ENCODE results near the gene PLCB3.
"Not testable (repeated sequence)": the region's sequence is repeated elsewhere in the genome, so short reads cannot be mapped to it uniquely, and the experiment has no call there.

PLCB3 gene

DNA sequence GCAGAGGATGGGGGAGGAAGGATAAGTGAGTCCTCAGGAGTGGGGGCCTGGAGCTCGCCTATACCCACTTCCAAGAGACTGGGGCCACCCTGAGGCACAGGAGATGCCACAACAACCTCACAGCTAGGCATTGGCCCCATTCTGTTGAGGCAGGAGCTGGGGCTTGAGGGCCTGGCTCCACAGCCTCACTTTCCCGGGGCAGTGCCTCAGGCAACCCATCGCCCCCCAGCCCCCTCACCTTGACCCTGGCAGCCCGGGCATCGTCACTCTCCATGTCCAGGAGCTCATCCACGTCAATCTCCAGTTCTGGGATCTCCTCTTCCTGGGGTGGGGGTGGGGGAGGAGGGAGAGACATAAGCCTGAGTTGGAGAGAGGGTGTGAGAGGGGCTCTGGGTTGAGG lies 6.4 kb upstream of the PLCB3 start:
- no peaks in the 10 kb centered on the region for H3K9me3 Mint-ChIP-seq
- peak overlapping the region; percentile 93 for H3K27ac Mint-ChIP-seq (ENCODE audit: low read depth)
- peaks cover 28% of the 10 kb centered on the region for H3K36me3 Mint-ChIP-seq (ENCODE audit: insufficient read depth)
- ATAC-seq (replicated peaks; ENCODE audit: extremely low read depth, poor library complexity, severe bottlenecking) (no peak), DNase-seq (ENCODE audit: low spot score in 2 of 2) (no peak)
- H3K27me3 Mint-ChIP-seq = no peaks in the 10 kb centered on the region
- H3K4me3 Mint-ChIP-seq = peak overlapping the region; percentile 83
- peaks cover 56% of the 10 kb centered on the region for H3K4me1 Mint-ChIP-seq

DNA sequence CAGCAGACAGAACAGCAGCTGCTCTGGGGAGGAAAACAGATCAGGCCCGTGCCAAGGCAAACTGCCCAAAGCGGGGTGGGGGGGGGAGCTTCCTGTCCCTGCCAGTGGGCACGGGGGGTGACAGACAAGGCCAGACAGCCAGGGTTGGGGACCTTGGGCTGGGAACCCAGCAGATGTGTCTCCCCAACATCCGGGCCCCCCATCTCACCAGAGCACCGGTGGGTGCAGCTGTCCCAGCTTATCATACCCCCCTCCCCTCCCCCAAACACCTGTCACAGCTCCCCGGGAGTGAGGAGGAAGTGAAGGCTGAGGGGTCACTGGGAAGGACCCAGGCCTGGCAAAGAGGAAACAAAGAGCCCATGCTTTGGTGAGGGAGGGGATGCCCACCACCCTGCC lies 5.9 kb upstream of the PLCB3 start:
- no peaks in the 10 kb centered on the region for H3K9me3 Mint-ChIP-seq
- peaks cover 27% of the 10 kb centered on the region for H3K36me3 Mint-ChIP-seq (ENCODE audit: insufficient read depth)
- peaks cover 51% of the 10 kb centered on the region for H3K4me1 Mint-ChIP-seq
- ATAC-seq (replicated peaks; ENCODE audit: extremely low read depth, poor library complexity, severe bottlenecking) = peak; percentile 20
- H3K27me3 Mint-ChIP-seq = no peaks in the 10 kb centered on the region
- DNase-seq (ENCODE audit: low spot score in 2 of 2) = peak in 1 of 2 donors; percentile 67
- peak overlapping the region; percentile 83 for H3K4me3 Mint-ChIP-seq
- peak overlapping the region; percentile 93 for H3K27ac Mint-ChIP-seq (ENCODE audit: low read depth)

DNA sequence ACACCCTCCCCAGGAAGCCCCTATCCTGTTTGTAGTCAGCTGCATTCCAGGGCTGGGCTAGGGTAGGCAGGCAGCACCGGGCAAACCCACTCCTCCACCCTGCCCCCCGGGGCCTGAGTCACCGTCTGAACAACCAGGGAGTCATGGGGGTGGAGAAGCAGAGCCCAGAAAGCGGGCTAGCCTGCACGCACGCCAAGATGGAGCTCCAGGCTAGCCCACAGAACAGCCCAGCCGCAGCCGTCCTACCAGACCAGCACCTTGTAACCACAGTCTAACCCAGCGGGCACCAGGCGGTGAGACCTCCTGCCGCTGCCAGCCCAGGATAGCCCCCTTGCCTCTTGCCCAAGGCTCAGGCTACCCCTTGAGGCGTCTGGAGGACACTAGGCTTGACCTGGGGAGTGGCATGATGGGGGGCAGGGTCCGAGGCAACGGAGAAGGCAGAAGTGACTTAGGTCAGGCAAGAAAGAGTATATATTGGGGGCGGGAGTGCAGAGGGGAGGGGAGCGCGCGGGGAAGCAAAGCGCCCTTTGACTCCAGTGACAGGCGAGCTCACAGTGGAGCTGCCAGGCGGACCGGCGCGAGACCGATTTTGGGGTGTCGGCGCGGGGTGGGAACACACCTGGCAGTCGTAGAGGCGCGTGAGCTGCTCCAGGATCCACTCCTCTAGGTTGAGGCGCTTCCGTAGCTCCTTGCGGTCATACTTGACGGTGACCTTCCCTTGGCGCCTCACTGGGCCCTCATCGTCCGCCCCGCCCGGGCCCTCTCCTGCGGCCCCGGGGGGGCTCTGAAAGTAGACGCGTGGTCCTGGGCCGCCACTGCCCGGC lies 5.3 kb upstream of the PLCB3 start:
- DNase-seq (ENCODE audit: low spot score in 2 of 2) (peak; percentile 44 to 61), ATAC-seq (replicated peaks; ENCODE audit: extremely low read depth, poor library complexity, severe bottlenecking) (peak; percentile 6)
- Mint-ChIP-seq H3K4me1 (peaks cover 48% of the 10 kb centered on the region), H3K27ac (ENCODE audit: low read depth) (peak overlapping the region; percentile 93), H3K9me3 (no peaks in the 10 kb centered on the region), H3K36me3 (ENCODE audit: insufficient read depth) (peaks cover 21% of the 10 kb centered on the region), H3K27me3 (no peaks in the 10 kb centered on the region), H3K4me3 (peak overlapping the region; percentile 83)

DNA sequence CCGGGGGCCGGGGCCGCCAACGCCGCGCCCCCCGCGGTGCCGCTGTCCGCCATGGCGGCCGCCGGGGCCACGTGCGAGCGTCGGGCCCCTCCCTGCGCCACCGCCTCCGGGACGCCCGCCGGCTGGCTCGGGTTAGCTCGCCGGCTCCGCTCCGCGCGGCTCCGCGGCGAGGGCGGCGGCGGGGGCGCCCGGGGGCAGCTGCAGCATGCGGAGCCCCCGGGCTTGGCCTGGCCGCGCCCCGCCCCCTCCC lies 4.8 kb upstream of the PLCB3 start:
- H3K36me3 Mint-ChIP-seq (ENCODE audit: insufficient read depth) = peaks cover 17% of the 10 kb centered on the region
- not testable (repeated sequence) for DNase-seq (ENCODE audit: low spot score in 2 of 2); H3K9me3 Mint-ChIP-seq; H3K27me3 Mint-ChIP-seq
- peak overlapping the region; percentile 29 for H3K27ac Mint-ChIP-seq (ENCODE audit: low read depth)
- peaks cover 45% of the 10 kb centered on the region for H3K4me1 Mint-ChIP-seq
- peak; percentile 3 for ATAC-seq (replicated peaks; ENCODE audit: extremely low read depth, poor library complexity, severe bottlenecking)
- H3K4me3 Mint-ChIP-seq = peak overlapping the region; percentile 83

DNA sequence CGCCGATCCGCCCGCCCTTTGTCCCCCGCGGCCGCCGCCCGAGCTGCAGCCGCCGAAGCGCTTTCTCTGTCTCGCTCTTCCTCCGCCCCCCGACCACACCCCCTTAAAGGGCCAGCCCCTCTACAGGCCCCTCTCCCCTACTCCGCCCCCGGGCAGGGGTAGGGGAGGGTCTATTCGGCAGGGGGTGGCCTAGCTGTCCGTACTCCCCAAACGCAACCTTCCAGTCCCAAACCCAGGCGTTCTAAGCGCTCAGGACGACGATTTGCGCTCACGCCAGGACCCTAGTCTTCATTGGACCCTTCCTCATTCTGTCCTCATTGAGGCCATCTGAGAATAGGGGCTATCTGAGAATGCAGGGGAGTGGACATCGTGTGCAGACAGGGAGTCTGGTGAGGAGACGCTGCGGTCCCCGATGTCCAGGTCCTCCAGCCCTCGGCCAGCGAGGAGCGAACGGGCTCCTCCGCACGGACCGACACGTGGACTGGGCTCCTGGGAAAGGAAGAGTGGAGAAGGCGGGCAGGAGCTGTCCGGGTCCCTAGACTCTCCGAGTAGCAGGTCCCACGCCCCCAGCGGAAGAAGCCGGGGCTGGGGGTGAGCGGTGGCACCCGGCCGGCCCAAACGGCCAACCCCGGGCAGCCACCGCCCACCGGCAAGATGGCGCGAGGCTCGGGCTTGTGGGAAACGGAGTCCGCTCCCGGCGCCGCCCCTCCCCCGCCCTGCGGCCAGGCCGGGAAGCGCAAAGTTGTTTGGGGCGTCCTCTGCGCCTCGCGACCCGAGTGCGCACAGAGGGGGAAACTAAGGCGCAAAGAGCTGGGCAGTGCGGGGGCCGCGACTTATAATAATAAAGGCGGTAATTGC lies 4.2 kb upstream of the PLCB3 start, which contains the start of gene PPP1R14B:
Gene PPP1R14B, minus strand, starts transcription at position 73 of the 858 bp plus-strand sequence. CDS start 270 bp downstream, outside the sequence.
- ATAC-seq (replicated peaks; ENCODE audit: extremely low read depth, poor library complexity, severe bottlenecking) (peak; percentile 52), DNase-seq (ENCODE audit: low spot score in 2 of 2) (peak; percentile 53 to 56)
- H3K4me3 Mint-ChIP-seq = peak within 1 kb of the TSS; percentile 83
- H3K4me1 Mint-ChIP-seq = peaks cover 47% of the 10 kb centered on the region
- no peaks in the 10 kb centered on the region for H3K9me3 Mint-ChIP-seq
- H3K27me3 Mint-ChIP-seq = no peaks in the 10 kb centered on the region
- H3K27ac Mint-ChIP-seq (ENCODE audit: low read depth) = peak within 1 kb of the TSS; percentile 93
- peaks cover 17% of the 10 kb centered on the region for H3K36me3 Mint-ChIP-seq (ENCODE audit: insufficient read depth)

DNA sequence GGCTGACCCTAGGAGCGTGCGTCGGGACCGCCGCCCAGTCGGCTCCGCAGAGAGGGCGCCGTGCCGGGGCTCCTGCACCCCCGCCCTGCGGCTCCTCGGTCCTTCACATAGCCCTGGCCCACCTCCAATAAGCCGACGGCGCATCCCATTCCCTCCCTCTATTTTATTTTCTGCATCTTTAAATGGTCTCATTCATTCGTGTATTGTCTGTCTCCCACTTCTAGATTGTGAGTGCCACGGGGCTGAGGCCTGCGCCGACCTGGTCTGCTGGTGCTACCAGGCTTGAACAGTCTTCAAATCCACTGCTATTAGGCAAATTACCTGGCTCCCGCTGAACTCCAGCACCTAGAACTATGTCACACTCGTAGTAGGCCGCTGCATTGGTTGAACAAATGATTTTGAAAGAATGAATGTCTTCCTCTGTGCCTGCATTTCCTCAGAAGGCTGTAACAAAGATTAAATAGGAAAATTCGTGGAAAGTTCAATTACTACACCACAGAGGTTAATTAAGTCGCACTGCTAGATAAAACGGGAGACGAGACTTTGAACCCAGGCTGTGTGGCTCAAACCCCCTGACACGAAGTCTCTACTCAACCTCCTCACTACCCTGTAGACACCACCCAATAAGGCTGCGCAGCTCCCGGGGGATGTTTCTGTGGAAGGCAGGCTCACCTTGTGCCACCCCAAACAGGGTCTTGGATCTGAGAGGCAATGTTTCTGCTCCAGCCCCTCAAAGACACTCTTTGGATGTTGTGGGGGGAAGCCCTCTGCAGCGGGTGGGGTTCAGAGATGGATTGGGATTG lies 3.4 kb upstream of the PLCB3 start:
- Mint-ChIP-seq H3K27me3 (no peaks in the 10 kb centered on the region), H3K27ac (ENCODE audit: low read depth) (no peak overlapping the region), H3K36me3 (ENCODE audit: insufficient read depth) (peaks cover 15% of the 10 kb centered on the region), H3K4me1 (peaks cover 50% of the 10 kb centered on the region), H3K9me3 (no peaks in the 10 kb centered on the region), H3K4me3 (peak overlapping the region; percentile 83)
- ATAC-seq (replicated peaks; ENCODE audit: extremely low read depth, poor library complexity, severe bottlenecking) (no peak), DNase-seq (ENCODE audit: low spot score in 2 of 2) (no peak)

DNA sequence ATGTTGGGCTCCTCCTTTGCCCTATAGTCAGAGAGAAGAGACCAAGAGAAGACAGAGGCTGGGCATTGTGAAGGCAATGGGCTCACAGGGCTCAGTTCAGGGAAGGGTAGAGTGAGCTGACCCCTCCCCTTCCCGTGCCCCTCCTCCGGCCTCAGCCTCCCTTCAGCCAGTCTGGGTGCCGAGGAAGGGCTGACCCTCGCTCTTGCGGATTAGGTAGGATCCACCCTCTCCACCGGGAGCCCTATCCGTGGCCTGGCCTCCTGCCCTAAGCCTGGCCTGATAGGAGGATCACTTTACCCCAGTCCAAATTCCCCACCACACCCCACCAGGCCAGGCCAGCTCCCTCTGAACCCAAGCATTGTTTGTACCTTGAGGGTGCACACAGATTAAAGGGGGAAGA lies 2.8 kb upstream of the PLCB3 start:
- no peak for ATAC-seq (replicated peaks; ENCODE audit: extremely low read depth, poor library complexity, severe bottlenecking)
- Mint-ChIP-seq H3K4me1 (peaks cover 44% of the 10 kb centered on the region), H3K36me3 (ENCODE audit: insufficient read depth) (peaks cover 14% of the 10 kb centered on the region), H3K9me3 (no peaks in the 10 kb centered on the region), H3K27me3 (no peaks in the 10 kb centered on the region), H3K4me3 (peak overlapping the region; percentile 83), H3K27ac (ENCODE audit: low read depth) (no peak overlapping the region)
- DNase-seq (ENCODE audit: low spot score in 2 of 2) = no peak

DNA sequence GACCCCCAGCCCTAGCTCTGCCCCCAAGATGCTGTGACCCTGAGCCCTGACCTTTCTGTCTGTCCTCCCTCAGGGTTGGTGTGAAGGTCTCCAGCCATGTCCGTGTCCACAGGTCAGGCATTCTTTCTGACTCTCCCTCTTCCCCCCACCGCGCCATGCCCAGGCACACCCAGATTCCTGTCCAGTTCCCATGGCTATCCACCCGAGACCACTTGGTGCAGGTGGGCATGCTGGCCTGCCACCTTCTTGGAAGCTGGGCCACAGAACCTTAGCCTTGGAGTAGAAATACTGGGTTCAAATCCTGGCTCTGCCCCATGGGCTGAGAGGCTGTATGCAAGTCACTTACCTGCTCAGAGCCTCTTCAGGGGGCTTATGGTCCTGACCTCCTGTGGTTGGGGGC lies 2.3 kb upstream of the PLCB3 start:
- ATAC-seq (replicated peaks; ENCODE audit: extremely low read depth, poor library complexity, severe bottlenecking) (no peak), DNase-seq (ENCODE audit: low spot score in 2 of 2) (no peak)
- H3K9me3 Mint-ChIP-seq = no peaks in the 10 kb centered on the region
- H3K4me1 Mint-ChIP-seq = peaks cover 45% of the 10 kb centered on the region
- H3K27ac Mint-ChIP-seq (ENCODE audit: low read depth) = no peak overlapping the region
- peaks cover 14% of the 10 kb centered on the region for H3K36me3 Mint-ChIP-seq (ENCODE audit: insufficient read depth)
- no peak overlapping the region for H3K4me3 Mint-ChIP-seq
- H3K27me3 Mint-ChIP-seq = no peaks in the 10 kb centered on the region

DNA sequence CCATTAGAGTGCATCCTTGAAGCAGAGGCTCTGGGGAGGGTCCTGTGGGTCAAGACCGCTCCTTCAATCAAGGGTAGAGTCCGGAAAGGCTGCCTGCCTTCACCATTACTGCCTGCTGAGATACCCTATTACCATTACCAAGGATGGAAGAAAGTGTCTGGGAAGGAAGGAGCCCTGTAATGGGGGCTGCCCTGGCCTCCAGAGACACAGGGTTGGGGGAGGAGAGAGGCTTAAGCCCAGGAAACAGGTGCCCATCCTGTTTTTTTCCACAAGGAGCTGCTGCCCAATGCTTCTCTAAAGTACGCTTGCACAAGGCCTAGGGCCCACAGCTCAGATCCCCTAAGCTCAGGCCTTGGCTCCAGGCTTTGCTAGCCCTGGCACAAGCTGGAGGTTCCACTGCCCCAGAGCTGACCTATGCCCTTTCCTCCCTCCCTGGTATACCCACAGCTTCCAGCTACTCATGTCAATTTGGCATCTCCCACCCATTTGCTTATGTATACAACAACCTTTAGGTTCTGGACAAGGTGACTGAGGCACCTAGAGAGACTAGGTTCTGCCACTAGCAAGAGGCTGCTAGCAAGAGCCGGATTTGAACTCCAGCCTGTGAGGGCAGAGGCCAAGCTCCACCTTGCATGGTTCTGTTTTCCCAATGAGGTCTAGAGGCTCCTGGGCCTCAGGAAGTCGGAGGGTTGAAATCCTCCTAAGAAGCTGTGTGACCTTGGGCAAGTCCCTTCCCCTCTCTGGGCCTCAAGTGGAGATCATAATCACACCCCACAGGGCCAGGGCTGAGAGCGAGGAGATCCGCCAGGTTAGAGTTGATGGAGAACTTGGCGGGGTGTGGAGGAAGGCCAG lies 1.5 kb upstream of the PLCB3 start:
- H3K4me3 Mint-ChIP-seq = peak overlapping the region; percentile 42
- no peaks in the 10 kb centered on the region for H3K9me3 Mint-ChIP-seq
- no peak overlapping the region for H3K27ac Mint-ChIP-seq (ENCODE audit: low read depth)
- H3K4me1 Mint-ChIP-seq = peaks cover 44% of the 10 kb centered on the region
- DNase-seq (ENCODE audit: low spot score in 2 of 2) (no peak), ATAC-seq (replicated peaks; ENCODE audit: extremely low read depth, poor library complexity, severe bottlenecking) (no peak)
- no peaks in the 10 kb centered on the region for H3K27me3 Mint-ChIP-seq
- H3K36me3 Mint-ChIP-seq (ENCODE audit: insufficient read depth) = peaks cover 14% of the 10 kb centered on the region

DNA sequence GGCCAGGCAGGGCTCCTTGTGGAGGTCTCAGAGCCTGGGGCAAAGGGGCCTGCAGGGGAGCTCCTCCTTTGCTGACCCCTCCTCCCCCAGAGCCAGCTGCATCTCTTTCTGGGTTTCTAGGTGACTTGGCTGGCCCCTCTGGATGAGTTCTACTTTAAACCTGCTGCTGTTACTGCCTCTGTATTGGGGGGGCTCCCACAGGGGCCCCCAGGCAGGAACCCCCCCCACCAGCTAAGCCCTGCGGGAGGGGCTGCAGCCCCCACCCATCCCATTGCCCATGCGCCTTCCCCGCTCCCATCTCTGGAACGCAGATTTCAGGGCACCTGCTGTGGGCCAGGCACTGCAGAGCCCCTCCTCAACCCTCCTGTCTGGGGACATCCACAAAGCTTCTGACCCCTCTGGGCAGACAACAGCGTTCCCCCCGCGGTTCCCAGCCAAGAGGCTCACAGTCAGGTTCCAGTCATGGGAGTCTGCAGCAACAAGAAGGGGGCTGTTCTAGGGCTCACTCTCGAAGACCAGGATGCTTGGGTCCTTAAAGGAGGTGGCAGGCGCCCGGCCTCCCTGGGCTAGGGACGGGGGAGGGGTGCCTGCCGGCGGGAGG lies 815 bp upstream of the PLCB3 start:
- Mint-ChIP-seq H3K4me3 (peak overlapping the region; percentile 91), H3K27ac (ENCODE audit: low read depth) (no peak overlapping the region), H3K4me1 (peaks cover 37% of the 10 kb centered on the region), H3K36me3 (ENCODE audit: insufficient read depth) (peaks cover 10% of the 10 kb centered on the region), H3K27me3 (no peaks in the 10 kb centered on the region), H3K9me3 (no peaks in the 10 kb centered on the region)
- ATAC-seq (replicated peaks; ENCODE audit: extremely low read depth, poor library complexity, severe bottlenecking) (no peak), DNase-seq (ENCODE audit: low spot score in 2 of 2) (no peak)

DNA sequence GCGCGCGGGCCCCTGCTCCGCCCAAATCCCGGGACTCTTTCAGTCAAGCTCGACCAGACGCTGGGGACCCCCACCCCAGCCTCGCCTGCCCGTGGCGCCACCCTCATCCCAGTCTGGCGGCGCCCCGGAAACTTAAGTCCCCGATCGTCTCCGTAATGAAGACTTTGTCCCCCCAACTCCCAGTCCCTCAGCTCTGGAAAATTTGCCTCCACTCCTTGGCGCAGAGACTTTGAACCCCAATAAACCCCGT lies 348 bp downstream of the PLCB3 start:
- Mint-ChIP-seq H3K4me1 (peaks cover 30% of the 10 kb centered on the region), H3K36me3 (ENCODE audit: insufficient read depth) (peaks cover 6% of the 10 kb centered on the region), H3K27ac (ENCODE audit: low read depth) (peak overlapping the region; percentile 87), H3K4me3 (peak overlapping the region; percentile 91), H3K27me3 (no peaks in the 10 kb centered on the region), H3K9me3 (no peaks in the 10 kb centered on the region)
- DNase-seq (ENCODE audit: low spot score in 2 of 2) (no peak), ATAC-seq (replicated peaks; ENCODE audit: extremely low read depth, poor library complexity, severe bottlenecking) (no peak)

All from central memory CD8-positive, alpha-beta T cell (primary cell).